NAMALWA (cell line): ENCODE results near the gene TRAF2.
A peak's percentile ranks its signal among the peaks of the same experiment; 100 is the strongest.
"Not testable (repeated sequence)": the region's sequence is repeated elsewhere in the genome, so short reads cannot be mapped to it uniquely, and the experiment has no call there.

Experiments
- DNase-seq: peaks from one replicate; pipeline ENCODE4 v3.0.0-alpha.2; 2015; ENCODE audit warnings: low spot score

Gene TRAF2

GRCh38 chr9:136882109-136882946 lies 4.0 kb upstream of the TRAF2 start:
- peak; percentile 44 for DNase-seq

DNA sequence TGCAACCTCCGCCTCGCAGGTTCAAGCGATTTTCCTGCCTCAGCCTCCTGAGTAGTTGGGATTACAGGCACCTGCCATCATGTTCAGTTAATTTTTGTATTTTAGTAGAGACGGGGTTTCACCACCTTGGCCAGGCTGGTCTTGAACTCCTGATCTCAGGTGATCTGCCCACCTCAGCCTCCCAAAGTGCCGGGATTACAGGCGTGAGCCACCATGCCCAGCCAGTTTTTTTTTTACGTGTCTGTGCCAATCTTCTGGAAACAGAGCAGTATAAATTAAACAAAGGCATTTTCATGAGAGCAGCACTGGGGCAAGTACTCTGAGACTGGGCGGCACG lies 3.4 kb upstream of the TRAF2 start:
- DNase-seq: not testable (repeated sequence)

DNA sequence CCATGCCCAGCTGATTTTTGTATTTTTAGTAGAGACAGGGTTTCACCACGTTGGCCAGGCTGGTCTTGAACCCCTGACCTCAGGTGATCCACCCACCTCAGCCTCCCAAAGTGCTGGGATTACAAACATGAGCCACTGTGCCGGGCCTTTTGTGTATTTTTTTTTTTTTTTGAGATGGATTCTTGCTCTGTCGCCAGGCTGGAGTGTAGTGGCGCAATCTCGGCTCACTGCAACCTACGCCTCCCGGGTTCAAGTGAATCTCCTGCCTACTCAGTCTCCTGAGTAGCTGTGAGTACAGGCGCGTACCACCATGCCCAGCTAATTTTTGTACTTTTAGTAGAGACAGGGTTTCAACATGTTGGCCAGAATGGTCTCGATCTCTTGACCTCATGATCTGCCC lies 2.6 kb upstream of the TRAF2 start:
- not testable (repeated sequence) for DNase-seq

DNA sequence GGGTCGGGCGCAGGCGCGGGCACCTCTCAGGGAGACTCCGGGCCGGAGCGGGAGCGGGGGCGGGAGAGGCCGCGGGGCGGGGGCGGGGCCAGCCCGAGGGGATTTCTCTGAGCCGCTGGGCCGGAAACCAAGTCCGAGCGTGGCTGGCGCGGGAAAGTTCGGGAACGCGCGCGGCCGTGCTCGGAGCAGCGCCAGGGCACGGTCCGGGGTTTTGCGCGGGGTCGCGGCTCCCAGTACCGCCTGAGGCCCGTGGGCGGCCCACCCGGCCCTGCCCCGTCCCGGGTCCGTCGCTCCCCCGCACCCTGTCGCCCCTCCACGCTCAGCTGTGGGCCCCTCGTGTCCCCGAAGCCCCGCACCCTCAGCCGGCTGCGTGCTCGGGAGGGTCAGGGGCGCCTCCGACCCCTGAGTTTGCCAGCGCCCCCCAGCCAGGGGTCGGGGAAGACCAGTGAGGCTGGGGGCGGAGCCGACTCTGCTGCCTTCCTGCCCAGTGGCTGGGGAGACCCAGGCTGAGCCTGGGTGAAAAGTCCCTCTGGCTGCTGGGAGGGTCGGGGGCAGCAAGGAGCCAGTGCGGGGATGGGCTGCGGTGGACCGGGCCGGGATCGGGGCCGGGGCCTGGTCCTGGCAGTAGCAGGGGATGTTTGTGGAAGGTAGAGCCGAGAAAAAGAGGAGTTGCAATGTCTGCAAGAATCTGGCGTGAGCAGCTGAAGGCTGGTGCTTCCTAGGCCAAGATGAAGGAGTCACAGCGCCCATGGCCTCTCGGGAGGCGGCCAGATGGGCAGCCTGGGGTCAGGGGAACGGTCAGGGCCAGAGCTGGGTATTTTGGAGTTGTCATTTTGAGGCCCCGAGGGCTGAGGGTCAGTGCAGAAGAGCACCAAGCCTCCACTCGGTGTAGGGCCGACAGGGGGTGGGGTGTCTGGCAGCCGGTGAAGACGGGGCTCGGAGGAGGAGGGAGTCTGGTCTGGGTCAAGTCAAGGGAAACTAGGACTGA lies 588 bp downstream of the TRAF2 start:
- DNase-seq: peak; percentile 51

DNA sequence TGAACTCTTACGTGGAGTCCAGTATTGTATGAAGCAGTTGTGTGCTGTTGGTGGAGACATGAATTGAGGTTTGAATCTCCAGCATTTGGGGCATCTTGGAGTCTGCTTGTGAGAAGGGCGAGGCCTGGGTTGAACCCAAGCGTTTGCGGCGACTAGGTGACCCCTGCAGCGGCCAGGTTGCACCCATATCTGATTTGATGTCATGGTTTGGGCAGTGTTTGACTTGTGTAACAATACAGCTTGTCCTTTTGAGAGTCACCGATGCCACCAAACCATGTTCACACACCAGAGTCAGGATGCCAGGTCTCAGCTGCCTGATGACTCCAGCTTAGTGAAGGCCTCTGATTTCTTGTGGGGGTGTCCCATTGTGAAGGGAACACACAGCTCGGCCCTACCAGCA lies 2.1 kb downstream of the TRAF2 start:
- DNase-seq: no peak

- no peak for DNase-seq
Observed at GRCh38 chr9:136889858-136890257, 3.5 kb downstream of the TRAF2 start.

DNA sequence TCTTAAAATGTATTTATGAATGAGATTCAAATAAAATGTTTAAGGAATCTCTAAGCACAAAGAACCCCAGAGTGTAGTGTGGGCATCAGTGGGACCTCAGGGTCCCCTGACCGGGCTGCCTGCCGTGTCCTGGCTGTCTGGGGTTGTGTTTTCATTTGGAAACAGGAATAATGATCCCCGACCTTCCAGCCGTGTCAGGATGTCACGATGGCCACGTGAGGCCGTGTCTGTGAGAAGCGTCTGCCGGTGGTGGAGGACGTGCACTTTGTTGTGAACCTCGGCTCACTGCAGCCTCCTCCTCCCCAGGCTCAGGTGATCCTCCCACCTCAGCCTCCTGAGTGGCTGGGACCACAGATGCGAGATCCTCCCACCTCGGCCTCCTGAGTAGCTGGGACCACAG lies 4.3 kb downstream of the TRAF2 start:
- DNase-seq: no peak

- DNase-seq: no peak
Observed at GRCh38 chr9:136896027-136896426, 9.7 kb downstream of the TRAF2 start.

GRCh38 chr9:136898483-136899100 lies 12.3 kb downstream of the TRAF2 start:
- no peak for DNase-seq

- no peak for DNase-seq
Observed at GRCh38 chr9:136899196-136899595, 12.9 kb downstream of the TRAF2 start.

GRCh38 chr9:136900556-136900955 lies 14.2 kb downstream of the TRAF2 start:
- no peak for DNase-seq

DNA sequence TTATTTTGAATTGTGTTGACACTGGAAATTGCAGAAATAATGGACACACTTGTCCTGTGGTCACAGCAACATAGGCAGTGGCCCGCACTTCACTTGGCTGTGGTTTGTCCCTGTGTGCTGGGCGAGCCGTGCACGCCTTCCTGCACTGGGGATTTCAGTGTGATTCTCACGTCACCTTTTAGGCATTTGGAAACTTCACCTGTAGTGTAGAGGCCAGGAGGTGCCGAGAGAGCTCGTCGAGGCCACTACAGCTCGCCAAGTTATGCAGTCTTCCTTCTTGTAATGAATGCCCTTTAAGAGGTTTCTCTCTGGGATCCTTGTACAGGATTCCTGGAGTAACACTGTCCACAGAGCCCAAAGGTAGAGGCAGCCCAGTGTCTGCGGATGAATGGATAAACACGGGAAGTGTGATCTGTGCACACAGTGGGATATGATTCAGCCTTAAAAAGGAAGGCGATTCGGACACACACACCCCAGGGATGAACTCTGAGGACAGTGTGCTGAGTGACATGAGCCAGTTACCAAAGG lies 14.7 kb downstream of the TRAF2 start:
- DNase-seq: no peak

DNA sequence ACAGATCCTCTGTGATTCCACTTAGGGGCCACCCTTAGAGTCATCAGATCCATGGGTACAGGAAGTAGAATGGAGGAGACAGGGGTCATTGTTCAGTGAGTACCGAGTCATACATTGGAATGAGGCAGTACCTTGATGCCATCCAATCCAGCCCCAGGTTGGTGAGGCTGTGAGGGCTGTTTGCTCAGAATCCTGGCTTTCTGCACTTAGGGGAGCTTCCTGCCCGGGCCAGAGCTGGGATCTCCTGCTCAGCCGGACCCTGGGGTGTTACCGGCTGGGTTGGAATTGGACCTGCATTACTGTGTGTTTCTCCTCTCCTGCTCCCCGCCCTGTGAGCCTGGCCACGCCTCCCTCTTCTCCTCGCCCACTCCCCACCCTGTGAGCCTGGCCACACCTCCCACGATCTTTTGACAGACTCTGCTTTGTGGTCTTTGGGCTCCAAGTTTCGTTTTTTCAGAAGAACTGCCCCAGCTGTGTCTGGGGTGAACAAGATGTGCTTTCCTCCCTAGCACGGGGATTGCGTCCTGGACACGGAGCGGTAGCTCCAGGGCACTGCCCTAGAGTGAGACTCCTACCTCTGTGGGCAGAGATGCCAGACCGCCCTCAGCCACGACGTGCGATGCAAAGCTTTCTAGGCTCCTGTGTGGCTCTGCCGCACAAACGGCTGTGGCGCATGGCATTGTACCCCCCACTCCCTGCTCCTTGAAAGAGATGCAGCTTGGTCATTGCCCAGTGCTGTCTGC lies 15.4 kb downstream of the TRAF2 start:
- peak; percentile 35 for DNase-seq

- DNase-seq: peak; percentile 51
Observed at GRCh38 chr9:136902259-136902821, 16.0 kb downstream of the TRAF2 start.

DNA sequence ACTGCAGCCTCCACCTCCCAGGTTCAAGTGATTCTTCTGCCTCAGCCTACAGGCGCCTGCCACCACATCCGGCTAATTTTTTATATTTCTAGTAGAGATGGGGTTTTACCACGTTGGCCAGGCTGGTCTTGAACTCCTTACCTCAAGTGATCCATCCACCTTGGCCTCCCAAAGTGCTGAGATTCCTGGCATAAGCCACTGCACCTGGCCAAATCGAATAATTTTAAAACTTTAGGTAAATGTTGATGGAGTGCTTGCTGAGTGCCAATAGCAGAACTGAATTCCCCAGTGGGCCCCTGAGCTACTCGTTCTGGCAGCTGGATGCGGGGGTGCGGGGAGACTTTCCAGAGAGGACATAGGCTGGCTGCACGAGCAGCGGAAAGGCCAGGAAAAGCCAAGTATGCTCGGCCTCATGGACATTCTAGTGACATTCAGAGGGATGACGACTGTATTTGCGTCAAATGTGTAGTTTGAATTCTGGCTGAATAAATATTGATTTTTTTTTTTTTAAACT lies 16.8 kb downstream of the TRAF2 start:
- DNase-seq: no peak

GRCh38 chr9:136906266-136906665 lies 19.9 kb downstream of the TRAF2 start:
- DNase-seq: no peak

DNA sequence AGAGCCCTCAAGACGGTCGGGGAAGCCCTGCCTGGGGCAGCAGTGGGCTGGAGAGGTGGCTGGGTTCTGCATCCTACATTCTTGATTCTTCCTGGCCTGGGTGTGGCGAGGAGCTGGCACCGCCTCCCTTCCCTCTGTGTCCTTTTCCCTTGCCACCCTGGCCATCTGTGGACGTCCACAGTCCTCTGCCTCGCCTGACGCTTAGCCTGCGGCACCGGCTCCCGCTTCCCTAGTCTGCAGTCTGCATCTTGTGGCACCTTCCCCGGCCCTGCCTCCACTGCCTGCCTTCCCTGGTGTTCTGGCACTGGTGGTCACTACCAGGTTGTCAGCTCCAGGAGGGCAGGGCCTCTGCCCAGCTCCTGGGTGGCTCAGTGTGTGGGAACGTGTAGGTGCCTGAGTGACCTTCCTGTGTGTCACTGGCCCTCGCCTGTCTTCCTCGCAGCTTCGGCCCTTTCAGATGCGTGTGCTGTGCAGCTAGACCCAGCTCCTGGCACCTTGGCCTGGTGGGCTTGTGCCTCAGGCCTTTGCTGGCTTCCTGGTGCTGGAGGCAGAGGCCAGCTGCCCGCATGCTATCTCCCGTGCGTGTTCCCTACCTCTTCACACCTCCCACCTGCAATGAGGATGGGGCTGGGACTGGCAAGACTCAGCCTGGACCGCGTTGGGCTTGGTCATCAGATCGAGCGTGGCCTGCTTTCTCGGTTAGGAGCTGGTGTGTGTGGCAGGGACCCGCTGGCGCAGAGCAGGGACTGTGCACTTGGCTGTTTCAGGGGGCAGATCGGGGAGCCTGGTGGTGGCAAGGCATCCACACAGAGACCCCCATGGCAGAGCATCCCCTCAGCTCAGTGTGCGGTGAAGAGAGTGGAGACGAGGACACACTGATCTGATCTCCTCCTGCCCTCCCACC lies 20.9 kb downstream of the TRAF2 start:
- no peak for DNase-seq

DNA sequence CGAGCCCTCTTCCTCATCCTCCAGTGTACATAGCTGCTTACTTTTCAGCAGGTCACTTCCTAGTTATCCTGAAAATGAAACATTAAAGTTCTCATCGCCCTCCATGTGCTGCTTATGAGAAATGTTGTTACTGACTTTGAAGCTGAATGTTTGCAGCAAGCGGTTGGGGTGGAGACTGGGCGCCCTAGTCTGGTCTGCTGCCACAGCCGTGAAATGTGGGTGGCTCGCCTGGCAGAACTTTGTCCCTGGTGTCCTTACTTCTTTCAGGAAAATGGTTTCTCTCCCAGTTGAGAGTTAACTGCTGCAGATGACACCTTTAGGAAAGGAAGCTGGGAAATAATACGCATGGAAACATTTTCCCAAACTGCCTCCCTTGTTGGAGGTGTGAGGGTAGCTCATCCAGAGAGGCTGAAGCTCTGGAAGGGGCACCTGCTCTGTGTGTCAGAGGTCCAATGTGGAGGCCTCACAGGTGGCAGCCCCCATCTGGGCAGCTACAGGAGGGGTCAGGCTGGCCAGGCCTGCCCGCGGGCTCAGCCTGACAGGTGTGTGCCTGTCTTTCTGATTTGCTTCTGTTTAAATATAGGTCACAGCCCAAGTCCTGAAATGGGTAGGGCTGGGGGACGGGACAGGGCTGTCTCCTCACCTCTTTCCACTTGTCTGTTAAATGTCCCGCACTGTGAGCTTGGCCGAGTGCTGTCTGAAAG lies 24.0 kb downstream of the TRAF2 start:
- no peak for DNase-seq

DNA sequence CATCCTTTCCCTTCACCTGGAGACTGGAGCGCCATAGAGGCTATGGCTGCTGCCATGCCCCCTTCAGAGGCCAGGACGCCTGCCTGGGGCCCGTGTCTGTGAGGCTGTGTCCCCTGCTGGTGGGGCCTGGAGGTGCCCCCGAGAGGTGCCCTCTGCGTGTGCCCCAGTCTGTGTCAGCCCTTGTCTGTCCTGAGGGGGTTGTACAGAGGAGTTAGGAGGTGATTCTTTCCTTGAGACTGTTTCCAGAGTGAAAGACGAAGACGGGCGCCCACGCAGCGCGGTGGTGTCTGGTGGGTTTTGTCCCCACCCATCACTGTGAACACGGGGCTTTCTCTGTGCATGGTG lies 24.6 kb downstream of the TRAF2 start:
- DNase-seq: peak; percentile 39
